ENCODE measurements around the gene ARMS2.

GRCh38 chr10:122475100-122475499 lies 20.6 kb downstream of the ARMS2 start:
- TF ChIP-seq POLR2AphosphoS5 (IDR thresholded peaks at IDR 0.05) = no peak
- no peak for TF ChIP-seq EZH2 (IDR thresholded peaks at IDR 0.05; ENCODE audit: borderline replicate concordance, insufficient read depth, low read length, poor library complexity, severe bottlenecking)
- TF ChIP-seq CTCF (IDR thresholded peaks at IDR 0.05; ENCODE audit: poor library complexity, severe bottlenecking) = no peak
- TF ChIP-seq RAD21 (conservative IDR thresholded peaks at IDR 0.05) = no peak
- no peak for TF ChIP-seq REST (IDR thresholded peaks at IDR 0.05; ENCODE audit: borderline replicate concordance)
- no peak for TF ChIP-seq SMC3 (conservative IDR thresholded peaks at IDR 0.05; ENCODE audit: poor library complexity)
- TF ChIP-seq EP300 (conservative IDR thresholded peaks at IDR 0.05; ENCODE audit: poor library complexity, severe bottlenecking) = no peak
- no peak for TF ChIP-seq TAF1 (IDR thresholded peaks at IDR 0.05; ENCODE audit: low read depth)
- TF ChIP-seq MXI1 (conservative IDR thresholded peaks at IDR 0.05; ENCODE audit: poor library complexity, severe bottlenecking) = no peak

All from neural cell (in vitro differentiated cells).